GM10266 (cell line): ENCODE measurements around the gene SMIM41.
A peak's percentile ranks its signal among the peaks of the same experiment; 100 is the strongest.

Experiments
- DNase-seq: peaks from one replicate; pipeline ENCODE4 v3.0.0; 2012; ENCODE audit errors: extremely low spot score
- TF ChIP-seq, protein P1 (sequence below): IDR thresholded peaks from 2 replicates; pipeline ENCODE4 v1.5.1; 2012; ENCODE audit warnings: mild to moderate bottlenecking, low read depth; ENCODE audit not compliant: control insufficient read depth, insufficient read depth; ENCODE audit errors: missing control alignments

The SMIM41 gene

DNA sequence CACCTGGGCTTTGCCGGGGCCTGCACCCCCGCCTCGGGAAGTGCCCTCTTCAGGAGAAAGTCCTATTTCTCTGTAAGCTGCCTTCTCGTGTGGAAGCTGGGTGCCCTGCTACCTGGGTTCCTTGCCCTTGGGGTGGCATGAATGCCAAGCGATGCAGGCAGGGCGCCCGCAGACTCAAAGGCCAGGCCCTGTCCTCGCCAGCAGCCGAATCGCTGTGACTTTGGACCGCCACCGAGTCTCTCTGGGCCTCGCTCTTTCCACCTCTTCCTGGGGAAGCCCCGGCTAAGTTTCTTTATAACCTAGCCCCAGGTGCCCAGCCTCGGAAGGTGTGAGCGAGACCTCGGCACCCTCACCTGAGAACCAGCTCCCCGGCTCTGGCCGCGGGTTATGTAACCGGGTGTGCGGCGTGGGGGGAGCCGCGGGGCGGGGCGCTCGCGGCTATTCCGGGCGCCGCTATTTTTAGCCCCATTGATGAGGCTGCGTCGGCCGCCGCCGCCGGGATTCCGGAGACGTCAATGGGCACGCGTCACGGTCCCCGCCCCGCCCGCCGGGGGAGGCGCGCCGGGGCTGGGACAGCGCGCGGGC is 42.8 kb upstream of the SMIM41 start:
- TF ChIP-seq, protein P1, sequence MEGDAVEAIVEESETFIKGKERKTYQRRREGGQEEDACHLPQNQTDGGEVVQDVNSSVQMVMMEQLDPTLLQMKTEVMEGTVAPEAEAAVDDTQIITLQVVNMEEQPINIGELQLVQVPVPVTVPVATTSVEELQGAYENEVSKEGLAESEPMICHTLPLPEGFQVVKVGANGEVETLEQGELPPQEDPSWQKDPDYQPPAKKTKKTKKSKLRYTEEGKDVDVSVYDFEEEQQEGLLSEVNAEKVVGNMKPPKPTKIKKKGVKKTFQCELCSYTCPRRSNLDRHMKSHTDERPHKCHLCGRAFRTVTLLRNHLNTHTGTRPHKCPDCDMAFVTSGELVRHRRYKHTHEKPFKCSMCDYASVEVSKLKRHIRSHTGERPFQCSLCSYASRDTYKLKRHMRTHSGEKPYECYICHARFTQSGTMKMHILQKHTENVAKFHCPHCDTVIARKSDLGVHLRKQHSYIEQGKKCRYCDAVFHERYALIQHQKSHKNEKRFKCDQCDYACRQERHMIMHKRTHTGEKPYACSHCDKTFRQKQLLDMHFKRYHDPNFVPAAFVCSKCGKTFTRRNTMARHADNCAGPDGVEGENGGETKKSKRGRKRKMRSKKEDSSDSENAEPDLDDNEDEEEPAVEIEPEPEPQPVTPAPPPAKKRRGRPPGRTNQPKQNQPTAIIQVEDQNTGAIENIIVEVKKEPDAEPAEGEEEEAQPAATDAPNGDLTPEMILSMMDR, result no peak
- peak; percentile 84 for DNase-seq

DNA sequence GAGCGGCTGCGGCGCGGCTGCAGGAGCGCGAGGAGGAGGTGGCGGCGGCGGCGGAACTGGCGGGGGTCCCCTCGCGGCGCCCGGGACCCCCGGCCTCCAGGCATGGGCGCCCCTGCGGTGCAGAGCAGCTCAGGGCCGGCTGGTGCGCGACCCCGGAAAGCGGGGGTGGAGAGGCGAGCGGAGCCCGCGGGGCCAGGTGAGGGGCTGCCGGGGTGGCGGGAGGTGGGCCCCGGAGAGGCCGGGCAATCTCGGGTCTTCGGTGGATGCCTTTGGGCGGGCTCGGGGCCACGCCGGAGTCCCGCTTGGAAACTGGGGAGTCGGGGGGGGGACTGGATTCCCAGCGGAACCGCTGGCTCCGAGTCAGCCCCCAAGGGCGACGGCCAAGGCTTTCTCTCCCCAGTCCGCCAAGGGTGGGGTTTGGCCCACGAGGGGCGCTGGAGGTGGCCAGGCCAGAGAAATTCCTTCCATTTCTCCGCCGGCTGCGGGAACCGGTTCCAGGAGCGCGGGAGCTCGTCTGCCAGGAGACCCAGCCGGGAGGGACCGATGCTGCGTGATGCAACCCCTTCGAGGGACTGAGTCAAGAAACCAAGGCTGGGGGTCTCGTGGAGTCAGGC is 42.1 kb upstream of the SMIM41 start:
- TF ChIP-seq, protein P1, result no peak
- no peak for DNase-seq

DNA sequence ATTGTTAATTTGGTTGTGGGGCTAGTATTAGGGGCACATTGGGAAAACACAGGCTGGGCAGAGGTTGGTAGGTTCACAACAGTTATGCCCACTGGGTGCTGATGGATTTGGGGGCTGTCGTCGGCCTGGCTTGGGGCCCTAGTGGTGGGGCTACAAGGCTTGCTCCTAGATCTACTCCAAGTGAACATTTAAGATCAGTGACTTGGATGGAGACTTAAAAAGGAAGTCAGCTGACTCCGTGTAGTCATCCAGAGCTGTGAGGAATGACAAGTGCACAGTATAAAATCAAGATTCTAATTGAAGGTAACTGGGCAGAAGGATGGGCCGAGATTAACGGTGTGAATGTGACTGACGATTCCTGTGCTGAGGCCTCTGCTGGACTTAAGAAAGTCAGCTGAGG is 41.1 kb upstream of the SMIM41 start:
- TF ChIP-seq, protein P1, result no peak

DNA sequence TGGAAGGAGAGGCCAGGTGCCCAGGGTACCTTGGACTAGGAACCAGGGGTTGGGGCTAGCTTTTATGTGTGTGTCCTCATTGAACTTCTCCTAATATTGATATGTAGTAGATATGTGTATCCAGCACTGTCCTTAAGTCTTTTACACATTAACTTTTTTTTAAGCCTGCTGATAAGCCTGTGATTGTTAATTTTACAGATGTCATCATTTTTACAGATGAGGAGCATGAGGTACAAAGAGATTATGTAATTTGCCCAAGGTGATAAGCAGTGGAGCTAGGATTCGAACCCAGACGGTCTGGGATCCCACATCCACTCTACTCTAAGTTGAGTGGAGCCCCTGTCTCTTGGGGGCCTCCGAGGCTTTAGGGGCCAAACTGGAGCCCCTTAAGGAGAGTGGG is 38.5 kb upstream of the SMIM41 start:
- DNase-seq, result no peak
- TF ChIP-seq, protein P1, result no peak

More for the DNA sequence above, 41.1 kb upstream of the SMIM41 start:
- DNase-seq, result no peak

DNA sequence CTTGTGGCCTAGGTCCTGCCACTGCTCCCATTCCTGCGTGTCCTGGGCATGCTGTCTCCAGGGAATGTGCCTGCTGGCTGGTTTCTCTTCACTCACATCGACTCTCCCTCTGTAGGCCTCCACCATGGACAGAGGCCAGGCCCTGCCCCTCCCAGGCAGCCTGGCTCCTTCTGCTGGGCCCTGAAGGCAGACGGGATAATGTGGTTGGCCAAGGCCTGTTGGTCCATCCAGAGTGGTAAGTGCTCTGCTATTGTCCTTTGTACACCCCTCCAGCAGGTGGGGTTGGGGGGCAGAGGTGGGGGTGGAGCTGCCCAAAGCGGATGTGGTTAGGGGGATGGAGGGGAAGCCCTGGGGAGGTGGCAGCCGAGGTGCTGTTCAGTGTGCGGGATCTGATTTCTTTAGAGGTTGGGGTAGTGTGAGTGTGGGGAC is 37.8 kb upstream of the SMIM41 start:
- TF ChIP-seq, protein P1, result peak; percentile 26
- DNase-seq, result peak; percentile 61

DNA sequence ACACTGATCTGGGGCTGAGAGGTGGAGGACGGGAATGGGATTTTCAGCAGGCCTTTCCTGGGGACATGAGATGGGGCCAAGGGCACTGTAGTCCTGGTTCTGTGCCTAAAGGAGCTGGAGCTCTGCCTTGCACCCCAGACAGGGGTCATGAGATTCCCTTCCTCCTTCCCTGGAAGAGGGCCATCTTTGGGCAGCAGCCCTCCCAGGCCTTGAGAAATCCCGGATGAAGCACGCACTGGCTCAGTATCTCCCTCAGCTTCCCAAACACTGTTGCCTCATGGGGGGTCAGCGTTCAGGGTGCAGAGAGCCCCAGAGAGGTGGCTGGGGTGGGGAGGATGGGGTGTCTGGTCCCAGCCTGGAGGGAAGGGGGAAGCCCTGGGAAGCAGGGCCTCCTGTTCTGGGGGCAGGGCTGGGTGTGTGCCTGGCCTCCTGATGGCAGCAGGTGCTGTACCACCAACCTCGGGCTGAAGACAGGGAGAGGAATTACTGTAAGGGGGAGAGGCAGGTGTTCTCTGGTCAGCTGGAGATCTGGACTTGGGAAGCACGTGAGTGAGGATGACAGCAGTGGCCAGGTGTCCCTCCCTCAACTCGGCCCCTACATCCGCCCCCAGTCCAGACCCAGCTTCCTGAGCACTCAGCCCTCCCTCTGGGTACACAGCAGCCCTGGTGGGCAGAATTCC is 36.7 kb upstream of the SMIM41 start:
- TF ChIP-seq, protein P1, result no peak
- DNase-seq, result no peak

DNA sequence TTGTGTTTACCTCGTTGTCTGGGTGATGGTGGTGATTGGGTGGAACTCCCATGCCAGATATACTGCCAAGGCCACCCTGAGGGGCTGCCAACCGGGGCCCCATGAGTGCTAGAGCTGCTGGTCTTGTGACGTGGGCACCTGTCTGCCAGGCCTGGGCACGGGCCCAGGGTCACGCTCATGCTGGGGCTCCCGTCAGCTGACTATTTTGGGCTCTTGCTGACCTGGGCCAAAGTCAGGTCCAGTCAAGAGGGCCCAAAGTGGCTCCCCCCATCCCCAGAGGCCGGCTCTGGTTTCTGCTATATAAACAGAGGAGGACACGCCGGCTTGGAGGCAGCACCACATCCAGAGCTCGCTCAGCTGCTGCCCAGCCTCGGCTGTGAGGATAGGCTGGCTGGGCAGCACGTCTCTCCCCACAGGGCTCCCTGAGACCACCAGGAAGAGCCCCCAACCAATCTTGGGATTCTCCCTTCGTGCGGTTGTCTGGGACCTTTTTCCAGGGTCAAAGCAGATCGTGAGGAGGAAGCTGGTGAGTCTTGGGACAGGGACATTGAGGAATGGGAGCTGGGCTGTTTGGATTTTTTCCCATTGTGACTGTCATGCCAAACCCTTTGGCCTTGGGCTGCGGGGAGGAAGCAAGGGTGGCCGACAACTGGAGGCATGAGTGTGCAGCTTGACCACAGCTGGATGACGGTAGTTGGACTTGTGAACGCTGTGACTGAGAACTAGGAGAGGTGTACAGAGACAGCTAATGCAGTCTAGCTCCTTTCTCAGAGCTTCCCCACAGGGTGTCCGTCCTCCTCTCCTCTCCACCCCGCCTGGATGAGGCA is 35.9 kb upstream of the SMIM41 start:
- TF ChIP-seq, protein P1, result no peak
- no peak for DNase-seq
